NCI-H1930 (cell line): ENCODE measurements around the gene TOP2B.

Experiments
- DNase-seq, 2 experiments: peaks; one replicate each; lab custom pipeline; 2025; lab: John Stamatoyannopoulos, UW

Gene TOP2B

GRCh38 chr3:25674670-25675069, 10.0 kb upstream of the TOP2B start:
- no peak for DNase-seq

- DNase-seq = no peak
These were observed 9.1 kb upstream of the TOP2B start for GRCh38 chr3:25673738-25674298.

- no peak for DNase-seq
These were observed 891 bp upstream of the TOP2B start for GRCh38 chr3:25665315-25666280.

GRCh38 chr3:25663869-25664811, 567 bp downstream of the TOP2B start:
- DNase-seq = no peak

GRCh38 chr3:25663347-25663868, 1.3 kb downstream of the TOP2B start:
- DNase-seq = no peak

GRCh38 chr3:25662736-25663320, 1.9 kb downstream of the TOP2B start:
- DNase-seq = no peak

GRCh38 chr3:25661694-25662437, 2.8 kb downstream of the TOP2B start:
- no peak for DNase-seq

GRCh38 chr3:25658836-25659235, 5.9 kb downstream of the TOP2B start:
- DNase-seq = no peak

- DNase-seq = no peak
These were observed 7.4 kb downstream of the TOP2B start for GRCh38 chr3:25657293-25657692.

GRCh38 chr3:25655659-25656058, 9.0 kb downstream of the TOP2B start:
- no peak for DNase-seq

GRCh38 chr3:25654576-25654975, 10.1 kb downstream of the TOP2B start:
- no peak for DNase-seq

GRCh38 chr3:25653322-25653721, 11.4 kb downstream of the TOP2B start:
- no peak for DNase-seq

GRCh38 chr3:25652921-25653320, 11.8 kb downstream of the TOP2B start:
- DNase-seq = no peak

- no peak for DNase-seq
These were observed 15.5 kb downstream of the TOP2B start for GRCh38 chr3:25648925-25649830.

- peak in 1 of 2 experiments; percentile 30 for DNase-seq
These were observed 16.6 kb downstream of the TOP2B start for GRCh38 chr3:25648107-25648535.

- DNase-seq = no peak
These were observed 29.7 kb downstream of the TOP2B start for GRCh38 chr3:25635038-25635437.

GRCh38 chr3:25633919-25634318, 30.8 kb downstream of the TOP2B start:
- no peak for DNase-seq

GRCh38 chr3:25631989-25632388, 32.7 kb downstream of the TOP2B start:
- DNase-seq = no peak

GRCh38 chr3:25621087-25621486, 43.6 kb downstream of the TOP2B start:
- DNase-seq = no peak

GRCh38 chr3:25620493-25620892, 44.2 kb downstream of the TOP2B start:
- DNase-seq = no peak
